Stimulated activated CD8-positive, alpha-beta memory T cell treated with anti-CD3 and anti-CD28 coated beads, Interleukin-7, amount 100 ng/mL, for 48 hours (primary cell): ENCODE results near the gene SMIM5.

ENCODE experiments used
- DNase-seq, 2 donors: peaks; one replicate each; pipeline ENCODE4 v3.0.0-alpha.2; 2020; ENCODE audit warnings: low read depth in 1 of 2; ENCODE audit errors: extremely low read depth in 1 of 2

Gene SMIM5

DNA sequence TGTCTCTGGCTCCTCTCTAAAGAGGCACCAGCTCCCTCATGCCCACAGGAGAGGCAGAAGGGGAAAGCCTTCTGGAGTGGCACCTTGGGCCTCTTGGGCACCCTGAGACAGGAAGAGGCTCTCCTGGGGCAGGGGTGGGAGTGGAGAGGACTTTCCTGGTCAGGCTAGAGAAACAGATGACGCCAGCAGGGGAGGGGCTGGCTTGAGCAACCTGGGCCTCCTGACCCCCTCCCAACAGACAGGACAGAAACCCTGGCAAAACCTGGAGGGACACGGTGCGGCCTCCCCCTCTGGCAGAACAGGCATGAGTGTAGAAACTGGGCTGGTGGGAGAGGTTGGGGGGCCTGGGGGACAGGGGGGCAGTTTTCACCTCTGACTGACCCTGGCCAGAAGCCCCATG, 6.1 kb downstream of the SMIM5 start:
- DNase-seq = no peak

DNA sequence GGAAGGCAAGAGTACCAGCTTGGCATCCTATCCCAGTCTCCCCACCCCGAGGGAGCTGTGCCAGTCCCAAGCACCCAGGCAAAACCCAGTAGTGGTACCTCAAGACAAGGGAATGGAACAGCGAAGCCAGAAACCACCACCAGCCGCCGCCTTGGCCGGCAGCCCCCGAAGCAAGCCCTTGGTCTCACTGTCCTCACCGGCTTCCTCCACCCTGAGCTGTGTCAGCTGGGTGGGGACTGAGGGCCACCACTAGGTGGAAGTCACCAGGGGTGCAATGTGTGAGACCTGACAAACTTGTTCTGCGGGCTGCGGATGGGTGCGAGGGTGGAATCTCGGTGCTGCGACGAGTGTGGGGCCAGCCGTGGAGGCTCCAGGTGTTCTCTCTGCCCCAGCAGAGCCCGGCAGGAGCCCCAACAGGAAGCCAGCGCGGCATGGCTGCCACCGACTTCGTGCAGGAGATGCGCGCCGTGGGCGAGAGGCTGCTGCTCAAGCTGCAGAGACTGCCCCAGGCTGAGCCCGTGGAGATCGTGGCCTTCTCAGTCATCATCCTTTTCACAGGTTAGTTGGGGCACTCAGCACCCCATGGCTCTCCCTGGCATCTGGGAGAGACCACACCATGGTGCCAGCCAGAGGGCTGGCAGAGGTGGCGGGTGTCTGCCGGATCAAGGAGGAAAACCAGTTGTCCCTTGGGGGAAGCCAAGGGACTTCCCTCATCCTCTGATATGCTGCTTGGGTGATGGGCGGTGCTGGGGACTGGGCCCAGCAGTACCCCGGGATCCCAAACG, 6.7 kb downstream of the SMIM5 start:
- DNase-seq = no peak

DNA sequence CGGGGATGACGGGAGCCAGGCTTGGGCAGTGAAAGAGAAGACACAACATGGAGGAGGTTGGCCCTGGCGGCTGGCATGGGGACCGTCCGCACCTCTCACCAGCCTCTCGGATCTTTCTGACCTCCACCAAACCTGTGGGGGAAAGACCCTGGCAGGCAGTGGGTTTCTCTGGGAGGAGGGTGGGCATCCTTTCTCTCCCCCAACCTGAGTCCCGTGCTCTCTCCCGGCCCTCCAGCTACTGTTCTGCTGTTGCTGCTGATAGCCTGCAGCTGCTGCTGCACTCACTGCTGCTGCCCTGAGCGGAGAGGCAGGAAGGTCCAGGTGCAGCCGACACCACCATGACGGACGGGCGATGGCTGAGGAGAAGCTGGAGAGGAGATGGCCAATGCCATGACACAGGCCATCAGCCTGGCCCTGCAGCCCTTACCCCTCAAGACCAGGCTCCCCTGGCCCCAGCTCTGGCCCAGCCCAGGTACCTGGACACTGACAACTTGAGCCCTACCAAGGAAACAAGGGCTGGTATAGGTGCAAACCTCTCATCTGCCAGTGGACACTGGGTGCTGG, 7.4 kb downstream of the SMIM5 start:
- no peak for DNase-seq

GRCh38 chr17:75641343-75641742, 8.1 kb downstream of the SMIM5 start:
- no peak for DNase-seq

- DNase-seq = no peak
Observed at GRCh38 chr17:75642182-75642783, 9.0 kb downstream of the SMIM5 start.

DNA sequence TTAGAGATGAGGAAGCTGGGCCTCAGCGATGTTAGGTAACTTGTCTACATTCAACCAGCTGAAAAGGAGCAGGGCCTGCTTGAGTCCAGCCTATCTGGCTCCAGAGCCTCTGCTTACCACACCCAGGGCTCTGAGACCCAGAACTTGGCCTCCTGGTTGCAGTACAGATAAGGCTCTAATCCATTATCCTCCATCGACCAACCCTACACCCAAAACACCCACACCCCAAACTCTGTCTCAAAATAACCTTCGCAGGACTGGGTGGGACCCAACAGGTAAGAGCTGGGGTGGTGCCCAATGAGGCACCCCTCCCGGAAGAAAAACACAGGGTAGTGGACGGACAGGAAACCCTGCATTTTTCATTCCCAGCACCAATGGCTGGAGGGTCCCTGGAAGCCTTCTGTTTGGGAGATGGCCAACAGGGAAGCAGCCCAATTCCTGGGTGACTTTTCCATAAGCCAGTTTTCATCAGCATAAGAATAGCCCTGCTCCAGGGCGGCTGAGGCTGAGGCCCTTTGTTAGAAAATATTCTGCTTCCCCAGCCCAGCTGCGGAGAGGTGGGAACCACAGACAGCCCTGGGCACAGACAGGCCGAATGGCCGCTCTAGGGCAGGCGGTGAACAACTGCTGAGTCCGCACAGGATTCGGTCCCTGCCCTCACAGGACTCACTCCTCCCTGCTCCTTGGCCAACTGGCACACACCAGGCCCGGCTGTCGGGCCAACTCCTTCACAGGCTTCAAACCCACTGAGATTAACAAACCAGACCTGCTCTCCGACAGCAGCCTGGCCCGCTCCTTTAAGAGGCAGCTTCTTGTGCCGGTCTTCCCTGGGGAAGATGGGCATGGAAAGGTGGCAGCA, 9.8 kb downstream of the SMIM5 start:
- DNase-seq = no peak

GRCh38 chr17:75643643-75644017, 10.4 kb downstream of the SMIM5 start:
- DNase-seq = no peak

GRCh38 chr17:75645501-75645888, 12.3 kb downstream of the SMIM5 start:
- DNase-seq = no peak

DNA sequence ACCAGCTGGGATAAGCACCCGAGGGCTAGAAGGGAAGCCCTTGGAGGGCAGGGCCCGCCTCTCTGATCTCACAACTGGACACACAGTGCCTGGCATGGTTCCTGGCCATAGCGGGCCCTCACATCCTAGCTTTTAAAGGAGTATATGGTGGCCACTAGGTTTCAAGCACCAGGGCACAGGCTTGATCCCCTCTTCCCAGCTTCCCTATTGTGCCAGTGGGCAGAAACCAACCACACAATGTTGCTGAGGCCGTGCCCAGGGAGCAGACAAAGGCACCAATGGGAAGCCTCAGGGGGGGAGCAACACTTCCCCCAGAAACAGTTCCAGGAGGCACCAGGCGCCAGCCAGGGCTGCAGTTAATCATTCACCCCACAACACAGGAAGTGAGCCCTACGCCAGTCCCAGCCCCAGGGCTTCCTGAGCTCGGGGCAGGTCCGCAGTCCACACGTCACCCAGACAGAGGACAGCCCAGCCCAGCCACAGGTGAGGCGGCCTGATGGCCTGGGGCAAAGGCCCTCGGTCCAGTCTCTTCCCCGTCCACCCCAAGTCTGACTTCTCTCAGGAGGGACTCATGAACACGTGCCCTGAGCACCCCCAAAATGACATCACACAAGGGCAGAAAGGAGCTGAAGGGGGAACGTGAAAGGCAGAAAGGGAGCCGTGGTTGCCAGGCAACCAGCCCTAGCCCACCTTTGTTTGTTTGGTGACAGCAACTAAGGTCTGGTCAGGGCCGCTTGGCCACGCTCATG, 12.8 kb downstream of the SMIM5 start:
- DNase-seq = no peak

- no peak for DNase-seq
Observed at GRCh38 chr17:75646638-75646992, 13.4 kb downstream of the SMIM5 start.

GRCh38 chr17:75647061-75647460, 13.8 kb downstream of the SMIM5 start:
- no peak for DNase-seq

DNA sequence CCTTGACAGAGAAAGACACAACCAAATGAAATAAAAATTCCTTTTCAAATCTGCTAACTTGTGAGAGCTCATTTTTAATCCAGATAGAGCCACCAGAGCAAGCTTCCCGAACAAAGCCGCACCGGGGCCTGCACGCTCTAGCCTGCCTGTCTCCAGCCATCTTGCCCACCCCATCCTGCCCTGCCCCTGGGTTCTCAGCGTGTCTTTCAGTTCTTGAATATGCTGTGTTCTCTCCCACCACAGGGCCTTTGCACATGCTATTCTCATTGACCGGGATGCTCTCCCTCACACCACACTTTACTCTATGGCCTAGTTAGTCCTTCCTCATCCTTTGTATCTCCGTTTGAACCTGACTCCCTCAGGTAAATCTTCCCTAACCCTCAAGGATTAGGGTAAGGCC, 14.7 kb downstream of the SMIM5 start:
- DNase-seq = no peak

DNA sequence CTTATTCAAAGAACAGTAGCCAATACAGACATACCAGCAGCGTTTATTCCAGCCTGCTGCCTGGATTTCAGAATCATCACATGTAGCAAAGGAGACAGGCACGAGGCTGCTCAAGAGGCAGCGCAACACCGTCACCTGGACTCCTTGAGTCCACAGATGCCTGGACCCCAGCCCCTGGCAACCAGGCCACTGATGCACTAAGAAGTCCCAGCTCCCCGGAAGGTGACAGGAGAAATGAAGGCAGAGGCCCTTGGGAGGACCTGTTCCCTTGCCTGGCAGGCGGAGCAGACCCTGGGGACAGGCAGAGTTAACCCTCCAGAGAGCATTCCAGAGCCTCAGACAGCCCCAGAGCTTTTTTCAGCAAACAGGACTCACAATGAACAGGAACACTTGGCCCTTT, 16.5 kb downstream of the SMIM5 start:
- DNase-seq = no peak

- DNase-seq = no peak
Observed at GRCh38 chr17:75650874-75651273, 17.6 kb downstream of the SMIM5 start.

DNA sequence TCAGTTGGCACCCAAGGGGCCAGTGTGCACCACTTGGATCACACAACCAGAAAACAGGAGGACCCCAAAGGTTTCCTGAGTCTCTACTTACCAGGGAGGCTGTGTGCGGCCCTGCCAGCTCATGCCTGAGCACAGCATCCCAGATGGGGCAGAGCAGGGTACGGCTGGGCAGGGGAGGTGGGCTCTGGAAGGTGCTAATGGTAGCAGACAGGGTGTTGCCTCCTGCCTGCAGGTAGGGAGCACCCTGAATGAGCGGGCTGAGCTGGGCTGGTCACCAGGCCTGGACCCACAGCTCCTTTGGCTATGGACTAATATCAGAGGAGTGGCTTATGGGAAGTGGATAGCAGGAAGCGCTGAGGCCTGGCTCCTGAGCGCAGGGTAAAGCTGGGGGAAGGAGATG, 19.1 kb downstream of the SMIM5 start:
- DNase-seq = no peak

DNA sequence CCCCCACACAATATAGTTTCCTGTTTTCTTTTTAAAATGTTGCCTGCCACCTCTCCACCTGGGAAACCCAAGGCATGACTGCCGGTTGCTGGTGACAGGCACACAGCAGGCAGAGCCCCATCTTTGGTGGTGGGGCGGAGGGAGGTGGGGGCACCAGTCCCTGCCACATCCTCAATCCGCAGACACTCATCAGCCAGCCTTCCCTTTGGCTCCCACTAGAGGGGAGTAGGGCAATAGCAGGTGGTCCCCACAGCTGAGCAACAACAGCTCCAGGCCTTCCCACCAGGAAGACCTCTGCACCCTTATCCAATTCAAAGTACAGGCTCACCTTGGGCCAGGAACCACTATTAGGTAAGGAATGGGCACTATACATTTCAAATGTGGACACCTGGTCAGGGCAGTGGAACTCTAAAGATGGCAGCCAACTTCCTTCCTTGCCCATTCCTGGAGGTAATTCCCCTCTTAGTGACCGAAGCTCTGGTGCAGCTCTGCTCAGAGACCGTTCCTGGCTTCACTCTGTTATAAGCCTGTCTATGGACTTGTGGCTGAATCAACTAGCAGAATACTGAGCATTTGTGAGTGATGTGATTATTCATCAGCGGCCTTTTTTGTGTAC, 19.8 kb downstream of the SMIM5 start:
- peak in 1 of 2 donors; percentile 18 for DNase-seq

- no peak for DNase-seq
Observed at GRCh38 chr17:75654176-75654575, 20.9 kb downstream of the SMIM5 start.

GRCh38 chr17:75658237-75658636, 25.0 kb downstream of the SMIM5 start:
- DNase-seq = no peak

- DNase-seq = no peak
Observed at GRCh38 chr17:75661531-75661930, 28.3 kb downstream of the SMIM5 start.

- DNase-seq = no peak
Observed at GRCh38 chr17:75662511-75662910, 29.3 kb downstream of the SMIM5 start.
